Neural progenitor cell (in vitro differentiated cells): ENCODE data around the gene TNRC6C.

Experiments
- EZH2 ChIP-seq: fragments of 200-600 bp; sonication (generic); IDR thresholded peaks from 2 replicates; pipeline ENCODE4 v1.6.1; 2017; ENCODE audit warnings: antibody characterized with exemption, mild to moderate bottlenecking, moderate library complexity
- EZH2phosphoT487 ChIP-seq: fragments of 200-600 bp; sonication (generic); IDR thresholded peaks from 2 replicates; pipeline ENCODE4 v1.6.1; 2017; ENCODE audit warnings: antibody characterized with exemption
- TF ChIP-seq, protein P1 (sequence below): fragments of 200-600 bp; sonication (generic); IDR thresholded peaks from 2 replicates; pipeline ENCODE4 v1.5.1; 2017; ENCODE audit warnings: antibody characterized with exemption, mild to moderate bottlenecking

GRCh38 chr17:78002166-78002565 lies 43.7 kb downstream of the TNRC6C start:
- TF ChIP-seq, protein P1, sequence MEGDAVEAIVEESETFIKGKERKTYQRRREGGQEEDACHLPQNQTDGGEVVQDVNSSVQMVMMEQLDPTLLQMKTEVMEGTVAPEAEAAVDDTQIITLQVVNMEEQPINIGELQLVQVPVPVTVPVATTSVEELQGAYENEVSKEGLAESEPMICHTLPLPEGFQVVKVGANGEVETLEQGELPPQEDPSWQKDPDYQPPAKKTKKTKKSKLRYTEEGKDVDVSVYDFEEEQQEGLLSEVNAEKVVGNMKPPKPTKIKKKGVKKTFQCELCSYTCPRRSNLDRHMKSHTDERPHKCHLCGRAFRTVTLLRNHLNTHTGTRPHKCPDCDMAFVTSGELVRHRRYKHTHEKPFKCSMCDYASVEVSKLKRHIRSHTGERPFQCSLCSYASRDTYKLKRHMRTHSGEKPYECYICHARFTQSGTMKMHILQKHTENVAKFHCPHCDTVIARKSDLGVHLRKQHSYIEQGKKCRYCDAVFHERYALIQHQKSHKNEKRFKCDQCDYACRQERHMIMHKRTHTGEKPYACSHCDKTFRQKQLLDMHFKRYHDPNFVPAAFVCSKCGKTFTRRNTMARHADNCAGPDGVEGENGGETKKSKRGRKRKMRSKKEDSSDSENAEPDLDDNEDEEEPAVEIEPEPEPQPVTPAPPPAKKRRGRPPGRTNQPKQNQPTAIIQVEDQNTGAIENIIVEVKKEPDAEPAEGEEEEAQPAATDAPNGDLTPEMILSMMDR = no peak
- TF ChIP-seq EZH2 (no peak), EZH2phosphoT487 (no peak)
